Activated CD4-positive, alpha-beta T cell treated with anti-CD3 and anti-CD28 coated beads, Interleukin-2, Interleukin-4, amounts not matched to agents 100 ng/mL and 50 ng/mL, durations not matched to agents 16 hours and 8 hours (primary cell): ENCODE results near the gene GART.
"Not testable (repeated sequence)": the region's sequence is repeated elsewhere in the genome, so short reads cannot be mapped to it uniquely, and the experiment has no call there.

ENCODE experiments used
- DNase-seq: peaks from one replicate; pipeline ENCODE4 v3.0.0-alpha.2; 2020; ENCODE audit warnings: low spot score

GART gene

GRCh38 chr21:33512481-33512880 lies 29.4 kb downstream of the GART start:
- DNase-seq: no peak

GRCh38 chr21:33511639-33512038 lies 30.3 kb downstream of the GART start:
- no peak for DNase-seq

GRCh38 chr21:33510826-33511225 lies 31.1 kb downstream of the GART start:
- DNase-seq: no peak

GRCh38 chr21:33507003-33507402 lies 34.9 kb downstream of the GART start:
- not testable (repeated sequence) for DNase-seq

- no peak for DNase-seq
Measured at GRCh38 chr21:33505833-33506232, 36.1 kb downstream of the GART start.

- DNase-seq: no peak
Measured at GRCh38 chr21:33496345-33496744, 45.6 kb downstream of the GART start.

GRCh38 chr21:33495743-33496142 lies 46.2 kb downstream of the GART start:
- no peak for DNase-seq

- DNase-seq: no peak
Measured at GRCh38 chr21:33493756-33494155, 48.2 kb downstream of the GART start.

- DNase-seq: no peak
Measured at GRCh38 chr21:33492571-33492970, 49.3 kb downstream of the GART start.

GRCh38 chr21:33491373-33492102 lies 50.4 kb downstream of the GART start, which contains the start of gene DNAJC28:
Gene DNAJC28 (minus strand): TSS chr21:33491716. CDS start chr21:33489393, 2,323 bp downstream.
- DNase-seq: peak; percentile 93

- no peak for DNase-seq
Measured at GRCh38 chr21:33490991-33491372, 50.9 kb downstream of the GART start.

GRCh38 chr21:33488936-33489335 lies 53.0 kb downstream of the GART start:
- DNase-seq: no peak

- no peak for DNase-seq
Measured at GRCh38 chr21:33487996-33488395, 53.9 kb downstream of the GART start.

GRCh38 chr21:33481314-33481943 lies 60.5 kb downstream of the GART start:
- no peak for DNase-seq

- no peak for DNase-seq
Measured at GRCh38 chr21:33480481-33481103, 61.3 kb downstream of the GART start.

GRCh38 chr21:33479679-33480480 lies 62.0 kb downstream of the GART start, which contains the start of gene TMEM50B:
Gene TMEM50B (minus strand): TSS chr21:33479974. CDS start chr21:33468885, 11,089 bp downstream.
- DNase-seq: peak; percentile 96

- DNase-seq: peak; percentile 35
Measured at GRCh38 chr21:33478935-33479678, 62.8 kb downstream of the GART start.

- DNase-seq: no peak
Measured at GRCh38 chr21:33478182-33478581, 63.7 kb downstream of the GART start.

- DNase-seq: no peak
Measured at GRCh38 chr21:33477066-33477465, 64.9 kb downstream of the GART start.

GRCh38 chr21:33473344-33473743 lies 68.6 kb downstream of the GART start:
- DNase-seq: no peak

- DNase-seq: no peak
Measured at GRCh38 chr21:33470701-33471100, 71.2 kb downstream of the GART start.

- DNase-seq: not testable (repeated sequence)
Measured at GRCh38 chr21:33469183-33469582, 72.7 kb downstream of the GART start.
